ENCODE data around the gene TMEM18. TPM values are rescaled to one million over a fixed set of nuclear protein-coding genes. Genes with fewer than 3 reads are reported as not detected.
"Not testable (repeated sequence)": the region's sequence is repeated elsewhere in the genome, so short reads cannot be mapped to it uniquely, and the experiment has no call there.

Gene TMEM18
- 9.4 TPM for total RNA-seq
- long read RNA-seq, transcript TMEM18-201 (5 exons, 2,762 nt): major isoform, 8 of 15 reads
- long read RNA-seq, partial matches to known transcripts: 0 of 15 reads
- long read RNA-seq, other reads (novel, unspliced or antisense): 5 of 15 reads

- intact Hi-C loops (cut with micrococcal nuclease): no loop called here
- peak; percentile 94 for ATAC-seq
- DNase-seq: no peak
Observed at GRCh38 chr2:677056-677958, at the start of gene TMEM18. Gene TMEM18, minus strand, starts transcription at chr2:677406. Its CDS starts 61 bp downstream, at chr2:677345.

- intact Hi-C loops (cut with micrococcal nuclease): no loop called here
- DNase-seq (no peak), ATAC-seq (no peak)
Observed at GRCh38 chr2:726169-726568, 49.0 kb upstream of the TMEM18 start.

GRCh38 chr2:725468-725867 is 48.3 kb upstream of the TMEM18 start:
- intact Hi-C loops (cut with micrococcal nuclease): no loop called here
- DNase-seq (no peak), ATAC-seq (no peak)

GRCh38 chr2:723761-724160 is 46.6 kb upstream of the TMEM18 start:
- DNase-seq: no peak
- intact Hi-C loops (cut with micrococcal nuclease): no loop called here
- ATAC-seq: no peak

GRCh38 chr2:720842-721241 is 43.6 kb upstream of the TMEM18 start:
- ATAC-seq (no peak), DNase-seq (no peak)
- intact Hi-C loops (cut with micrococcal nuclease): no loop called here

GRCh38 chr2:719734-720133 is 42.5 kb upstream of the TMEM18 start:
- DNase-seq: no peak
- intact Hi-C loops (cut with micrococcal nuclease): no loop called here
- ATAC-seq: no peak

- intact Hi-C loops (cut with micrococcal nuclease): no loop called here
- no peak for DNase-seq
- ATAC-seq: no peak
Observed at GRCh38 chr2:719191-719590, 42.0 kb upstream of the TMEM18 start.

GRCh38 chr2:717661-718060 is 40.5 kb upstream of the TMEM18 start:
- no peak for ATAC-seq
- DNase-seq: no peak
- intact Hi-C loops (cut with micrococcal nuclease): no loop called here

- DNase-seq (no peak), ATAC-seq (no peak)
- intact Hi-C loops (cut with micrococcal nuclease): no loop called here
Observed at GRCh38 chr2:715854-716560, 38.8 kb upstream of the TMEM18 start.

GRCh38 chr2:715038-715437 is 37.8 kb upstream of the TMEM18 start:
- intact Hi-C loops (cut with micrococcal nuclease): no loop called here
- DNase-seq: no peak
- ATAC-seq: no peak

GRCh38 chr2:714005-714741 is 37.0 kb upstream of the TMEM18 start:
- intact Hi-C loops (cut with micrococcal nuclease): no loop called here
- no peak for DNase-seq
- peak; percentile 57 for ATAC-seq

- DNase-seq (no peak), ATAC-seq (no peak)
- intact Hi-C loops (cut with micrococcal nuclease): no loop called here
Observed at GRCh38 chr2:710867-711665, 33.9 kb upstream of the TMEM18 start.

- no peak for ATAC-seq
Observed at GRCh38 chr2:709138-709765, 32.0 kb upstream of the TMEM18 start.

GRCh38 chr2:708667-709066 is 31.5 kb upstream of the TMEM18 start:
- no peak for ATAC-seq
- intact Hi-C loops (cut with micrococcal nuclease): no loop called here
- DNase-seq: peak; percentile 26

More at GRCh38 chr2:709138-709765, 32.0 kb upstream of the TMEM18 start:
- intact Hi-C loops (cut with micrococcal nuclease): no loop called here
- DNase-seq: no peak

- ATAC-seq (no peak), DNase-seq (no peak)
- intact Hi-C loops (cut with micrococcal nuclease): no loop called here
Observed at GRCh38 chr2:705971-706511, 28.8 kb upstream of the TMEM18 start.

- intact Hi-C loops (cut with micrococcal nuclease); ATAC-seq; DNase-seq: not testable (repeated sequence)
Observed at GRCh38 chr2:702765-703164, 25.6 kb upstream of the TMEM18 start.

GRCh38 chr2:696999-697627 is 19.9 kb upstream of the TMEM18 start:
- intact Hi-C loops (cut with micrococcal nuclease): no loop called here
- ATAC-seq: no peak
- DNase-seq: no peak

- intact Hi-C loops (cut with micrococcal nuclease): no loop called here
- DNase-seq (no peak), ATAC-seq (no peak)
Observed at GRCh38 chr2:696463-696862, 19.3 kb upstream of the TMEM18 start.
